ENCODE results near the gene CCK.

DNA sequence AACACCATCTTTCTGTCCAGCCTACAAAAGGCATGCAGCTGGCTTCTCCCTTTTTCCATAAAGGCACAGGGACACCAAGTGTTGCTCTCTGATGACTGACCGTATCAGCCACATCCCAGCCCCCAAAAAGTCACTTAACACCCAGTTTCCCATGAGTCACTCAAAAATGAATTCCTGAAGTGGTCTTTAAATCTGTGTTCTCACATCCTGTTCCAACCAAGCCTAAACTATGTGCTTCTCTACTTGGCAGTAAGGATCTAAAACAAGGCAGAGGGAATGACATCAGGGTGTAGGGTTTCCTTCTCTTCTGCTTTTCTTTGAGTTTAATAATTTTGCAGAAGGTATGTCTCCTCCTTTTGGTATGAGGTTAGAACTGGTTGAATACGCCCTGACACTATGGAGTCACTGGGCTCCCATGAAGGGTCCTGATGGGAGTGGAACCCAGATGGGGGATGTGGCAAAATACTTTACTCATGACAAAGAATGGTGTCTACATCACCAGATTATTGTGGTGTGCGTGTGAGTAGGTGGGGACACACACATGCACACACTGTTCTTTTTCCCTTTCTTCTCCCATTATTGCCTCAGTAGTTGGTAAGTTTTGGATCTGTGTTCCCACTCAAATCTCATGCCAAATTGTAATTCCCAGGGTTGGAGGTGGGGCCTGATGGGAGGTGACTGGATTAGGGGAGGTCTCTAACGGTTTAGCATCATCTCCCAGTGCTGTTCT lies 35.6 kb upstream of the CCK start:
- TF ChIP-seq EZH2 (IDR thresholded peaks at IDR 0.05; ENCODE audit: insufficient read depth, poor library complexity, severe bottlenecking): no peak
- no peak for TF ChIP-seq EZH2phosphoT487 (IDR thresholded peaks at IDR 0.05; ENCODE audit: insufficient read depth, low read depth)

Data from GM23248 (cell line).